ENCODE measurements around the gene RMND5B. TPM values are rescaled to one million over a fixed set of nuclear protein-coding genes. Genes with fewer than 3 reads are reported as not detected.
A peak's percentile ranks its signal among the peaks of the same experiment; 100 is the strongest.
"Not testable (repeated sequence)": the region's sequence is repeated elsewhere in the genome, so short reads cannot be mapped to it uniquely, and the experiment has no call there.

The RMND5B gene
- polyA plus RNA-seq (ENCODE audit: insufficient read length in 12 of 12), result 10 to 100 TPM in 11 of 12 donors, not detected in 1; 21.9 to 34.2 (median 31.1) TPM
- long read RNA-seq, donor 1, partial matches to known transcripts, result 0 of 3 reads
- long read RNA-seq, donor 1, other reads (novel, unspliced or antisense), result 0 of 3 reads
- long read RNA-seq, donor 2, transcript RMND5B-201 (11 exons, 1,929 nt), result major isoform, 5 of 276 reads
- long read RNA-seq, donor 2, partial matches to known transcripts, result 252 of 276 reads
- long read RNA-seq, donor 2, other reads (novel, unspliced or antisense), result 17 of 276 reads
- long read RNA-seq, donor 3, partial matches to known transcripts, result 0 of 3 reads
- long read RNA-seq, donor 3, other reads (novel, unspliced or antisense), result 0 of 3 reads
- long read RNA-seq, donor 4, partial matches to known transcripts, result 0 of 2 reads
- long read RNA-seq, donor 4, other reads (novel, unspliced or antisense), result 0 of 2 reads
- long read RNA-seq, donor 5, partial matches to known transcripts, result 10 of 15 reads
- long read RNA-seq, donor 5, other reads (novel, unspliced or antisense), result 0 of 15 reads
- long read RNA-seq, donor 6, partial matches to known transcripts, result 102 of 106 reads
- long read RNA-seq, donor 6, other reads (novel, unspliced or antisense), result 0 of 106 reads
- long read RNA-seq, donor 7, partial matches to known transcripts, result 0 of 4 reads
- long read RNA-seq, donor 7, other reads (novel, unspliced or antisense), result 0 of 4 reads
- long read RNA-seq, donor 8, partial matches to known transcripts, result 5 of 10 reads
- long read RNA-seq, donor 8, other reads (novel, unspliced or antisense), result 0 of 10 reads
- long read RNA-seq, donor 9, partial matches to known transcripts, result 14 of 214 reads
- long read RNA-seq, donor 9, other reads (novel, unspliced or antisense), result 196 of 214 reads
- long read RNA-seq, donor 10, transcript RMND5B-201 (11 exons, 1,929 nt), result major isoform, 5 of 5 reads
- long read RNA-seq, donor 10, partial matches to known transcripts, result 0 of 5 reads
- long read RNA-seq, donor 10, other reads (novel, unspliced or antisense), result 0 of 5 reads
- long read RNA-seq, donor 11, transcript RMND5B-201 (11 exons, 1,929 nt), result major isoform, 5 of 257 reads
- long read RNA-seq, donor 11, partial matches to known transcripts, result 232 of 257 reads
- long read RNA-seq, donor 11, other reads (novel, unspliced or antisense), result 18 of 257 reads

- peak; percentile 66 for DNase-seq
These were observed at the start of gene RMND5B for GRCh38 chr5:178130576-178131445. RMND5B (plus strand) TSS chr5:178131014; CDS start chr5:178138120, 7,106 bp downstream.

- DNase-seq, result no peak
These were observed 49.1 kb upstream of the RMND5B start for GRCh38 chr5:178081571-178082243.

GRCh38 chr5:178083922-178084321, 46.9 kb upstream of the RMND5B start:
- DNase-seq, result no peak

GRCh38 chr5:178085316-178085715, 45.5 kb upstream of the RMND5B start:
- no peak for DNase-seq

- no peak for DNase-seq
These were observed 44.5 kb upstream of the RMND5B start for GRCh38 chr5:178086266-178086665.

GRCh38 chr5:178087199-178087598, 43.6 kb upstream of the RMND5B start:
- not testable (repeated sequence) for DNase-seq

- DNase-seq, result no peak
These were observed 40.0 kb upstream of the RMND5B start for GRCh38 chr5:178090856-178091255.

- DNase-seq, result no peak
These were observed 37.7 kb upstream of the RMND5B start for GRCh38 chr5:178093134-178093533.

- no peak for DNase-seq
These were observed 36.5 kb upstream of the RMND5B start for GRCh38 chr5:178094345-178094744.

- no peak for DNase-seq
These were observed 32.1 kb upstream of the RMND5B start for GRCh38 chr5:178098685-178099084.

GRCh38 chr5:178103612-178104011, 27.2 kb upstream of the RMND5B start:
- DNase-seq, result no peak

- no peak for DNase-seq
These were observed 26.3 kb upstream of the RMND5B start for GRCh38 chr5:178104492-178104891.

GRCh38 chr5:178106086-178106485, 24.7 kb upstream of the RMND5B start:
- DNase-seq, result no peak

- no peak for DNase-seq
These were observed 24.1 kb upstream of the RMND5B start for GRCh38 chr5:178106556-178107239.

GRCh38 chr5:178107756-178108310, 23.0 kb upstream of the RMND5B start:
- DNase-seq, result no peak

GRCh38 chr5:178108446-178108845, 22.4 kb upstream of the RMND5B start:
- no peak for DNase-seq

- no peak for DNase-seq
These were observed 21.8 kb upstream of the RMND5B start for GRCh38 chr5:178108966-178109365.

GRCh38 chr5:178110511-178110910, 20.3 kb upstream of the RMND5B start:
- no peak for DNase-seq

- DNase-seq, result no peak
These were observed 18.9 kb upstream of the RMND5B start for GRCh38 chr5:178111925-178112324.

GRCh38 chr5:178112545-178112944, 18.3 kb upstream of the RMND5B start:
- no peak for DNase-seq
